ENCODE measurements around the gene PPT1. TPM values are rescaled to one million over a fixed set of nuclear protein-coding genes. Genes with fewer than 3 reads are reported as not detected.

The PPT1 gene
- total and polyA plus RNA-seq, 2 experiments from 2014 or later, result 67.4 to 202 TPM

DNA sequence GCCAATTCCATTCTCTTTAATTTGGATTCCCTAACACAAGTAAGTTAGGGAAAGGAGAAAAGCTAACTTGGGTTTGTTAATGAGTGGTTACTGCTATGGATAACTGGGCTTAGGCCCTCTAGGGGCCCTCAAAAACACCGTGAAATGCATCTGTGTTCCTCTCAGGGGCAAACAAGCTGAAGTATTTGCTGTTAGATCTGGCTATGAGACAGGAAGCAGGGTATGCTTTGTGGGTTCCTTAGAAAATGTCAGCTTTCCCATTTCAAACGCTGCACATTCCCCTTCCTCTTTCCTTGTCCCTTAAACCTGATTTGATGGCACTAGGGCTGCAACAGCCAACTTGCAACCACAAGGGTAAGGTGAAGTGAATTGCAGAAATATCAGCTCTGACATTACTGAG lies 62.2 kb downstream of the PPT1 start:
- H3K27ac Mint-ChIP-seq, result no peak overlapping the region
- H3K4me1 Mint-ChIP-seq, result peaks cover 8% of the 10 kb centered on the region
- peaks cover 6% of the 10 kb centered on the region; the same call in 1 of the 2 replicates for H3K4me1 ChIP-seq (ENCODE audit: insufficient read depth)
- no peak overlapping the region for H3K4me3 ChIP-seq
- peaks cover under 1% of the 10 kb centered on the region; the same call in 1 of the 2 replicates for H3F3A ChIP-seq (replicated peaks; ENCODE audit: low read depth)
- H3K79me2 ChIP-seq (replicated peaks; ENCODE audit: insufficient read depth), result no peaks in the 10 kb centered on the region
- no peak overlapping the region for H3K4me2 ChIP-seq
- no peak overlapping the region for H3K4me3 Mint-ChIP-seq
- peaks cover 8% of the 10 kb centered on the region for H3K27me3 Mint-ChIP-seq (ENCODE audit: insufficient read depth, low read depth, poor library complexity)
- TF ChIP-seq ZNF331 (CRISPR knock-in tag; IDR thresholded peaks at IDR 0.05; ENCODE audit: low read depth) (no peak), JUNB (IDR thresholded peaks at IDR 0.05; ENCODE audit: unreplicated experiment) (no peak), EZH2phosphoT487 (IDR thresholded peaks at IDR 0.05; ENCODE audit: unreplicated experiment) (no peak), ZNF114 (CRISPR knock-in tag; IDR thresholded peaks at IDR 0.05) (no peak), POLR2AphosphoS5 (IDR thresholded peaks at IDR 0.05; ENCODE audit: low read depth) (no peak), NANOG (IDR thresholded peaks at IDR 0.05; ENCODE audit: borderline replicate concordance) (no peak), EZH2 (IDR thresholded peaks at IDR 0.05; ENCODE audit: low read depth, unreplicated experiment) (no peak), STAT1 (IDR thresholded peaks at IDR 0.05; ENCODE audit: unreplicated experiment) (no peak), CREB1 (CRISPR knock-in tag; IDR thresholded peaks at IDR 0.05; ENCODE audit: low read depth) (no peak)
- TF ChIP-seq, protein P1, sequence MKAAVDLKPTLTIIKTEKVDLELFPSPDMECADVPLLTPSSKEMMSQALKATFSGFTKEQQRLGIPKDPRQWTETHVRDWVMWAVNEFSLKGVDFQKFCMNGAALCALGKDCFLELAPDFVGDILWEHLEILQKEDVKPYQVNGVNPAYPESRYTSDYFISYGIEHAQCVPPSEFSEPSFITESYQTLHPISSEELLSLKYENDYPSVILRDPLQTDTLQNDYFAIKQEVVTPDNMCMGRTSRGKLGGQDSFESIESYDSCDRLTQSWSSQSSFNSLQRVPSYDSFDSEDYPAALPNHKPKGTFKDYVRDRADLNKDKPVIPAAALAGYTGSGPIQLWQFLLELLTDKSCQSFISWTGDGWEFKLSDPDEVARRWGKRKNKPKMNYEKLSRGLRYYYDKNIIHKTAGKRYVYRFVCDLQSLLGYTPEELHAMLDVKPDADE (IDR thresholded peaks at IDR 0.05), result no peak
- TF ChIP-seq, protein P2, sequence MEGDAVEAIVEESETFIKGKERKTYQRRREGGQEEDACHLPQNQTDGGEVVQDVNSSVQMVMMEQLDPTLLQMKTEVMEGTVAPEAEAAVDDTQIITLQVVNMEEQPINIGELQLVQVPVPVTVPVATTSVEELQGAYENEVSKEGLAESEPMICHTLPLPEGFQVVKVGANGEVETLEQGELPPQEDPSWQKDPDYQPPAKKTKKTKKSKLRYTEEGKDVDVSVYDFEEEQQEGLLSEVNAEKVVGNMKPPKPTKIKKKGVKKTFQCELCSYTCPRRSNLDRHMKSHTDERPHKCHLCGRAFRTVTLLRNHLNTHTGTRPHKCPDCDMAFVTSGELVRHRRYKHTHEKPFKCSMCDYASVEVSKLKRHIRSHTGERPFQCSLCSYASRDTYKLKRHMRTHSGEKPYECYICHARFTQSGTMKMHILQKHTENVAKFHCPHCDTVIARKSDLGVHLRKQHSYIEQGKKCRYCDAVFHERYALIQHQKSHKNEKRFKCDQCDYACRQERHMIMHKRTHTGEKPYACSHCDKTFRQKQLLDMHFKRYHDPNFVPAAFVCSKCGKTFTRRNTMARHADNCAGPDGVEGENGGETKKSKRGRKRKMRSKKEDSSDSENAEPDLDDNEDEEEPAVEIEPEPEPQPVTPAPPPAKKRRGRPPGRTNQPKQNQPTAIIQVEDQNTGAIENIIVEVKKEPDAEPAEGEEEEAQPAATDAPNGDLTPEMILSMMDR (conservative IDR thresholded peaks at IDR 0.05; ENCODE audit: low read depth in 2 of 2), result no peak
- TF ChIP-seq, protein P3, sequence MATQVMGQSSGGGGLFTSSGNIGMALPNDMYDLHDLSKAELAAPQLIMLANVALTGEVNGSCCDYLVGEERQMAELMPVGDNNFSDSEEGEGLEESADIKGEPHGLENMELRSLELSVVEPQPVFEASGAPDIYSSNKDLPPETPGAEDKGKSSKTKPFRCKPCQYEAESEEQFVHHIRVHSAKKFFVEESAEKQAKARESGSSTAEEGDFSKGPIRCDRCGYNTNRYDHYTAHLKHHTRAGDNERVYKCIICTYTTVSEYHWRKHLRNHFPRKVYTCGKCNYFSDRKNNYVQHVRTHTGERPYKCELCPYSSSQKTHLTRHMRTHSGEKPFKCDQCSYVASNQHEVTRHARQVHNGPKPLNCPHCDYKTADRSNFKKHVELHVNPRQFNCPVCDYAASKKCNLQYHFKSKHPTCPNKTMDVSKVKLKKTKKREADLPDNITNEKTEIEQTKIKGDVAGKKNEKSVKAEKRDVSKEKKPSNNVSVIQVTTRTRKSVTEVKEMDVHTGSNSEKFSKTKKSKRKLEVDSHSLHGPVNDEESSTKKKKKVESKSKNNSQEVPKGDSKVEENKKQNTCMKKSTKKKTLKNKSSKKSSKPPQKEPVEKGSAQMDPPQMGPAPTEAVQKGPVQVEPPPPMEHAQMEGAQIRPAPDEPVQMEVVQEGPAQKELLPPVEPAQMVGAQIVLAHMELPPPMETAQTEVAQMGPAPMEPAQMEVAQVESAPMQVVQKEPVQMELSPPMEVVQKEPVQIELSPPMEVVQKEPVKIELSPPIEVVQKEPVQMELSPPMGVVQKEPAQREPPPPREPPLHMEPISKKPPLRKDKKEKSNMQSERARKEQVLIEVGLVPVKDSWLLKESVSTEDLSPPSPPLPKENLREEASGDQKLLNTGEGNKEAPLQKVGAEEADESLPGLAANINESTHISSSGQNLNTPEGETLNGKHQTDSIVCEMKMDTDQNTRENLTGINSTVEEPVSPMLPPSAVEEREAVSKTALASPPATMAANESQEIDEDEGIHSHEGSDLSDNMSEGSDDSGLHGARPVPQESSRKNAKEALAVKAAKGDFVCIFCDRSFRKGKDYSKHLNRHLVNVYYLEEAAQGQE (IDR thresholded peaks at IDR 0.05; ENCODE audit: unreplicated experiment), result no peak
- TF ChIP-seq, protein P4, sequence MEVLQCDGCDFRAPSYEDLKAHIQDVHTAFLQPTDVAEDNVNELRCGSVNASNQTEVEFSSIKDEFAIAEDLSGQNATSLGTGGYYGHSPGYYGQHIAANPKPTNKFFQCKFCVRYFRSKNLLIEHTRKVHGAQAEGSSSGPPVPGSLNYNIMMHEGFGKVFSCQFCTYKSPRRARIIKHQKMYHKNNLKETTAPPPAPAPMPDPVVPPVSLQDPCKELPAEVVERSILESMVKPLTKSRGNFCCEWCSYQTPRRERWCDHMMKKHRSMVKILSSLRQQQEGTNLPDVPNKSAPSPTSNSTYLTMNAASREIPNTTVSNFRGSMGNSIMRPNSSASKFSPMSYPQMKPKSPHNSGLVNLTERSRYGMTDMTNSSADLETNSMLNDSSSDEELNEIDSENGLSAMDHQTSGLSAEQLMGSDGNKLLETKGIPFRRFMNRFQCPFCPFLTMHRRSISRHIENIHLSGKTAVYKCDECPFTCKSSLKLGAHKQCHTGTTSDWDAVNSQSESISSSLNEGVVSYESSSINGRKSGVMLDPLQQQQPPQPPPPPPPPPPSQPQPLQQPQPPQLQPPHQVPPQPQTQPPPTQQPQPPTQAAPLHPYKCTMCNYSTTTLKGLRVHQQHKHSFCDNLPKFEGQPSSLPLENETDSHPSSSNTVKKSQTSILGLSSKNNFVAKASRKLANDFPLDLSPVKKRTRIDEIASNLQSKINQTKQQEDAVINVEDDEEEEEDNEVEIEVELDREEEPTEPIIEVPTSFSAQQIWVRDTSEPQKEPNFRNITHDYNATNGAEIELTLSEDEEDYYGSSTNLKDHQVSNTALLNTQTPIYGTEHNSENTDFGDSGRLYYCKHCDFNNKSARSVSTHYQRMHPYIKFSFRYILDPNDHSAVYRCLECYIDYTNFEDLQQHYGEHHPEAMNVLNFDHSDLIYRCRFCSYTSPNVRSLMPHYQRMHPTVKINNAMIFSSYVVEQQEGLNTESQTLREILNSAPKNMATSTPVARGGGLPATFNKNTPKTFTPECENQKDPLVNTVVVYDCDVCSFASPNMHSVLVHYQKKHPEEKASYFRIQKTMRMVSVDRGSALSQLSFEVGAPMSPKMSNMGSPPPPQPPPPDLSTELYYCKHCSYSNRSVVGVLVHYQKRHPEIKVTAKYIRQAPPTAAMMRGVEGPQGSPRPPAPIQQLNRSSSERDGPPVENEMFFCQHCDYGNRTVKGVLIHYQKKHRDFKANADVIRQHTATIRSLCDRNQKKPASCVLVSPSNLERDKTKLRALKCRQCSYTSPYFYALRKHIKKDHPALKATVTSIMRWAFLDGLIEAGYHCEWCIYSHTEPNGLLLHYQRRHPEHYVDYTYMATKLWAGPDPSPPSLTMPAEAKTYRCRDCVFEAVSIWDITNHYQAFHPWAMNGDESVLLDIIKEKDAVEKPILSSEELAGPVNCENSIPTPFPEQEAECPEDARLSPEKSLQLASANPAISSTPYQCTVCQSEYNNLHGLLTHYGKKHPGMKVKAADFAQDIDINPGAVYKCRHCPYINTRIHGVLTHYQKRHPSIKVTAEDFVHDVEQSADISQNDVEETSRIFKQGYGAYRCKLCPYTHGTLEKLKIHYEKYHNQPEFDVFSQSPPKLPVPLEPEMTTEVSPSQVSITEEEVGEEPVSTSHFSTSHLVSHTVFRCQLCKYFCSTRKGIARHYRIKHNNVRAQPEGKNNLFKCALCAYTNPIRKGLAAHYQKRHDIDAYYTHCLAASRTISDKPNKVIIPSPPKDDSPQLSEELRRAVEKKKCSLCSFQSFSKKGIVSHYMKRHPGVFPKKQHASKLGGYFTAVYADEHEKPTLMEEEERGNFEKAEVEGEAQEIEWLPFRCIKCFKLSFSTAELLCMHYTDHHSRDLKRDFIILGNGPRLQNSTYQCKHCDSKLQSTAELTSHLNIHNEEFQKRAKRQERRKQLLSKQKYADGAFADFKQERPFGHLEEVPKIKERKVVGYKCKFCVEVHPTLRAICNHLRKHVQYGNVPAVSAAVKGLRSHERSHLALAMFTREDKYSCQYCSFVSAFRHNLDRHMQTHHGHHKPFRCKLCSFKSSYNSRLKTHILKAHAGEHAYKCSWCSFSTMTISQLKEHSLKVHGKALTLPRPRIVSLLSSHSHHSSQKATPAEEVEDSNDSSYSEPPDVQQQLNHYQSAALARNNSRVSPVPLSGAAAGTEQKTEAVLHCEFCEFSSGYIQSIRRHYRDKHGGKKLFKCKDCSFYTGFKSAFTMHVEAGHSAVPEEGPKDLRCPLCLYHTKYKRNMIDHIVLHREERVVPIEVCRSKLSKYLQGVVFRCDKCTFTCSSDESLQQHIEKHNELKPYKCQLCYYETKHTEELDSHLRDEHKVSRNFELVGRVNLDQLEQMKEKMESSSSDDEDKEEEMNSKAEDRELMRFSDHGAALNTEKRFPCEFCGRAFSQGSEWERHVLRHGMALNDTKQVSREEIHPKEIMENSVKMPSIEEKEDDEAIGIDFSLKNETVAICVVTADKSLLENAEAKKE (CRISPR knock-in tag; IDR thresholded peaks at IDR 0.05), result no peak
- H3K9me2 ChIP-seq (ENCODE audit: insufficient read depth), result no peaks in the 10 kb centered on the region
- H2AFZ ChIP-seq, result no peak overlapping the region
- no peak overlapping the region for H3K27ac ChIP-seq (ENCODE audit: low read depth)
- no peaks in the 10 kb centered on the region for H3K36me3 ChIP-seq (ENCODE audit: insufficient read depth)
- no peaks in the 10 kb centered on the region for H4K20me1 ChIP-seq (replicated peaks; ENCODE audit: insufficient read depth)
- no peaks in the 10 kb centered on the region for H3K9me3 Mint-ChIP-seq
- no peaks in the 10 kb centered on the region for H3K27me3 ChIP-seq (ENCODE audit: insufficient read depth)
- DNase-seq (ENCODE audit: low spot score), result no peak
- ATAC-seq, result no peak
- H3K36me3 Mint-ChIP-seq (ENCODE audit: low read depth), result no peaks in the 10 kb centered on the region
